Measurements from ENCODE around the gene TUFM.
"Not testable (repeated sequence)": the region's sequence is repeated elsewhere in the genome, so short reads cannot be mapped to it uniquely, and the experiment has no call there.

The TUFM gene

DNA sequence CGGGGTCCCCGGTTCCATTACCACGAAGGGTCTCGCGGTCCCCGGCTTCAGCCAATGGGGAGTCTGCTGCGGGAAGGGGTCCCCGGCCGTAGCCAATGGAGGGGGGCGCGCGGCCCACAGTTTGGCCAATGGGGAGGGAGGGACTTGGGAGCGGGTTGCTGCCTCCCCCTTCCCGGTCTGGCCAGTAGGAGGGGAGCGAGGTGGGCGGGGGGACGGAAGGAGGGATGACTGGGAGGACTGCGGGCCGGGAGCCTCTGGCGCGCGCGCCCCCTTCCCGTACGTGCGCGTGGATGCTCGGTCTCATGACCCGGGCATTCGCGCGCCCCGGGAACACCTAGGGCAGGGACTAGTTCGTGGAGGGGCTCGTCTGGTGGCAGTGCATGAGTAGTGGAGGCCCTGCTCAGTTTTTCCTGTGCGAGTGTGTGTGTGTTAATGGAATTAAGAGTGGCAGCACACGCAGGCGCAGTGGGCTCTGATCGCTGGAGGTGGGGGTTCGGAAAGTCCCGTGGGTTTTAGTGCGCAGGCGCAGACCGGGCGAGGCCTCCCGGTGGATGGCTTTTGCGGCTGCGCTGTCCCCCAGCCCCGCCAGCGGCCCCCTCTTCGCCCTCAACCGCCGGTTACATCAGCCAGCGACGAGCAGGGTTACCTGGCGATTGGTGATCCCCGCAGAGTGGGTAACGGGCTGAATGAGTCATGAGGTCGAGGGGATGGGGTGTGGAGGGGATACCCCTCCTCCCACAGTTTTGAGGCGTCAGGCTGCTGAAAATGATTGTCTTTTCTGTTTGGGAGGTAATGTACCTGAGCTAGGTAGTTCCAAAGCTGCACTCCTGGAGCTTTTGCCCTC, 22.1 kb downstream of the TUFM start:
- peaks cover 61% of the 10 kb centered on the region for H3K36me3 ChIP-seq (replicated peaks)
- peaks cover 11% of the 10 kb centered on the region for H3K4me1 ChIP-seq
- H3K9me3 ChIP-seq: no peaks in the 10 kb centered on the region
- H3K4me3 ChIP-seq: peak overlapping the region; percentile 91
- peak; percentile 98 to 99 for DNase-seq (ENCODE audit: low spot score in 2 of 2)
- in situ Hi-C loops (cut with MboI; ENCODE audit: low sequenced_read_pairs): loop anchor here (25.0 kb wide), 2 partner anchors 337 to 512 kb away; partner anchors contain the start of genes APOBR and CLN3
- no peaks in the 10 kb centered on the region for H3K27me3 ChIP-seq (ENCODE audit: low read depth)

DNA sequence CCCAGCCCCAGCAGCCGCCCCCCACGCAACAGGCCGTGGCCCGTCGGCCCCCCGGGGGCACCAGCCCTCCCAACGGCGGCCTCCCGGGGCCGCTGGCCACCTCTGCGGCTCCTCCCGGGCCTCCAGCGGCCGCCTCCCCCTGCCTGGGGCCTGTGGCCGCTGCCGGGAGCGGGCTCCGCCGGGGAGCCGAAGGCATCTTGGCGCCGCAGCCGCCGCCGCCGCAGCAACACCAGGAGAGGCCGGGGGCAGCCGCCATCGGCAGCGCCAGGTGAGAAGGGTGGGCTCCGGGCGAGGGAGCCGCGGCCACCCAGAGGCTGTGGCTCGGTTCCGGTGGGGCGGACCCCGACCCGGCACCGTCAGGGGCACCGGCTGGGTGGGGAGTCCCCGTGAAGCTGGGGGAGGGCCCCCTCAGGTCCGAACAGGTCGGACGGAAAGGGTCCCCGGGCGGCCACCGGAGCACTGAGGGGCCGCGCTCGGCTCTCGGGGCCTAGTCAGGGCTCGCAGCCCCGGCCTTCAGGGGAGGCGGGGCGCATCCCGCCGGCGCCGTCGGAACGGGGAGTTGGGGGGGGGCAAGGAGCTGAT, 22.8 kb downstream of the TUFM start:
- H3K4me1 ChIP-seq: peaks cover 11% of the 10 kb centered on the region
- no peak for DNase-seq (ENCODE audit: low spot score in 2 of 2)
- in situ Hi-C loops (cut with MboI; ENCODE audit: low sequenced_read_pairs): loop anchor here (25.0 kb wide), 2 partner anchors 336 to 511 kb away; partner anchors contain the start of genes APOBR and CLN3

DNA sequence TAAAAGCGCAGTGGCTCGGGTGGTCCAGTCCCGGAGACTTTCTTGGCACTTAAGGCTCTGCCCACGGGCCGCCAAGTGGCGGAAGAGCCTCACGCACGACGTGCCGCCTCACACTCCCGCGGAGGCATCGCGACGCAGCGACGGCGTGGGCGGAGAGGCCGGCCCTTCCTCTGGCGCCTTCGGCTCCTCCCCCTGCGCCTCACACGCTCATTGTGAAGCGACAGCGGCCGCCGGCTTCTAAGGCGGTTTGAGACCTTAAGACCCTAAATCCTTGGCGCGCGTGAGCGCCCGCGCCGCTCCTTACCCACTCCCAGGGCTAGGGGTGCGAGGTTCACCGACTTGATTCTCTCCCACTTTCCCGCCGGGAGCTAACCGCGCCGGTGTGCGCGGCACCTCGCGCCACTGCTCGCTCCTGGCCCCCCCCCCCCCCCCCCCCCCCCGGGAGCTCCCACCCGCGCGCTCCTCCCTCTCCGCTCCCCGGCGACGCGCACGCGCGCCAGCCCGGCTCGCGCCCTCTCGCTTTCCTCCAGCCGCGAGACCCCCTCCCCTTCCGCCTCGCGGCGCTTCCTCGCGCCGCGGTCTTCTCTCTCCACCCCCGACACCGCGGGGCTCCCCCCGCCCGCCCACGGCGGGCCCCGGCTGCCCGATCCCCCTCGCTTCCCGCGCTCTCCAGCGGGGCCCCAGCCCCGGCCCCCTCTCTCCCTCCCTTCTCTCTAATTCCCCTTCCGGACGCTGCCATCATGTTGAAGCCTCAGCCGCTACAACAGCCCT, 23.4 kb downstream of the TUFM start, which contains the start of gene ATXN2L:
TSS of gene ATXN2L (plus strand) at position 480 of the 771 bp plus-strand sequence. CDS start at position 741, 261 bp downstream.
- H3K36me3 ChIP-seq (replicated peaks): peaks cover 49% of the 10 kb centered on the region
- no peaks in the 10 kb centered on the region for H3K9me3 ChIP-seq
- peak; percentile 88 to 95 for DNase-seq (ENCODE audit: low spot score in 2 of 2)
- in situ Hi-C loops (cut with MboI; ENCODE audit: low sequenced_read_pairs): loop anchor here (25.0 kb wide), 2 partner anchors 335 to 510 kb away; partner anchors contain the start of genes APOBR and CLN3
- peaks cover 11% of the 10 kb centered on the region for H3K4me1 ChIP-seq
- H3K27me3 ChIP-seq (ENCODE audit: low read depth): no peaks in the 10 kb centered on the region
- peak within 1 kb of the TSS; percentile 91 for H3K4me3 ChIP-seq

More for the DNA sequence above, 22.8 kb downstream of the TUFM start:
- peaks cover 54% of the 10 kb centered on the region for H3K36me3 ChIP-seq (replicated peaks)
- no peaks in the 10 kb centered on the region for H3K27me3 ChIP-seq (ENCODE audit: low read depth)
- H3K4me3 ChIP-seq: peak overlapping the region; percentile 91
- H3K9me3 ChIP-seq: no peaks in the 10 kb centered on the region

DNA sequence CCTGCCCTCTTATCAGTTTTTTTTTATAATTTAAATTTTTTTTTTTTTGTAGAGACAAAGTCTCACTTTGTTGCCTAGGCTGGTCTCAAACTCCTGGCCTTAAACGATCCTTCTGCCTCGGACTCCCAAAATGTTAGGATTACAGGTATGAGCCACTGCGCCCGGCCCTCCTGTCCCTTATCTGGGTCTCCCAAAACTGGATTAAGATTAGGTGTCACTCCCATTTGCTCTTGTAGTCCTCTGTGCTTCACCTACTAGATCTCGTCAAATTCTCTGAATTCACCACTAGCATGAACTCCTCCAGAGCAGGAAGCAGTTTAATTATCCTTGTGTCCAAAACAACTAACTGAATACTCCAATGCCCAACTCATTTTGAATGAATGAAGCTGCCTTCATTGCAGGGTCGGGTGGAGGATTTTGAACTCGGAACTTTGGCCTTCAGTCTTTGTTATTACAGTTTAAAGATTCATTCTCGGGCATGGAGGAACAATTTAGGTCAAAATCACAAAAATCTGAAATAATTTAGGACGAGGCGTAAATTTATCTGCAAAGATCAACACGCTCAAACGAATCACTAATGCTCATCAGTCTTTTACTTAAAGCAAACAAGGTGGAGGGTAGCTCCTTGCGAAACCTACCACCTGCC, 24.2 kb downstream of the TUFM start:
- DNase-seq (ENCODE audit: low spot score in 2 of 2): no peak
- Histone ChIP-seq H3K4me1 (peaks cover 11% of the 10 kb centered on the region), H3K9me3 (no peaks in the 10 kb centered on the region), H3K27me3 (ENCODE audit: low read depth) (no peaks in the 10 kb centered on the region), H3K4me3 (peak overlapping the region; percentile 91), H3K36me3 (replicated peaks) (peaks cover 42% of the 10 kb centered on the region)
- in situ Hi-C loops (cut with MboI; ENCODE audit: low sequenced_read_pairs): loop anchor here (25.0 kb wide), 2 partner anchors 335 to 510 kb away; partner anchors contain the start of genes APOBR and CLN3

DNA sequence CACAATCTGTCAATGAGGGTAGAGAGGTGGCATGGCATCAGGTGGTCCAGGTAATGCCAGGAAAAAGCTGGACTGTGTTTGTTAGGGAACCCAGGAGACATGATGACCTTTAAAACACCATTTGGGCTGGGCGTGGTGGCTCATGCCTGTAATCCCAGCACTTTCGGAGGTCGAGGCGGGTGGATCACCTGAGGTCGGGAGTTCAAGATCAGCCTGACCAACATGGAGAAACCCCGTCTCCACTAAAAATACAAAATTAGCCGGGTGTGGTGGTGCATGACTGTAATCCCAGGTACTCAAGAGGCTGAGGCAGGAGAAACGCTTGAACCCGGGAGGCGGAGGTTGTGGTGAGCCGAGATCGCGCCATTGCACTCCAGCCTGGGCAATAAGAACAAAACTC, 25.6 kb downstream of the TUFM start:
- H3K36me3 ChIP-seq (replicated peaks): peaks cover 27% of the 10 kb centered on the region
- DNase-seq (ENCODE audit: low spot score in 2 of 2); H3K27me3 ChIP-seq (ENCODE audit: low read depth); H3K4me3 ChIP-seq; H3K9me3 ChIP-seq: not testable (repeated sequence)
- H3K4me1 ChIP-seq: peaks cover 11% of the 10 kb centered on the region
- in situ Hi-C loops (cut with MboI; ENCODE audit: low sequenced_read_pairs): loop anchor here (25.0 kb wide), 2 partner anchors 333 to 508 kb away; partner anchors contain the start of genes APOBR and CLN3

DNA sequence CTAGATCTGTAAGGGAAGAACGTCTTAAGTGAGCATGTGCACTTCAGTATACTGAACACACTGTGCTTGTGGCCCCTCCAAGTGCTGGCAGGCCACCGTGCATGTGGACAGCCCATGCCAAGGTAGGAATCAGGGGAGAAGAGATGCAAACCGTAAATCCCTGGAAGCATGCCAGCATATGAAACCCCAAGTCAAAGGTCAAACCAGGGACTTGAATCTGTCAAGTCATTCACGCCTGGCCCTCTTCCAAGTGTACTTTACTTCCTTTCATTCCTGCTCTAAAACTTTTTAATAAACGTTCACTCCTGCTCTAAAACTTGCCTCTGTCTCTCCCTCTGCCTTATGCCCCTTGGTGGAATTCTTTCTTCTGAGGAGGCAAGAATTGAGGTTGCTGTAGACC, 26.1 kb downstream of the TUFM start:
- in situ Hi-C loops (cut with MboI; ENCODE audit: low sequenced_read_pairs): loop anchor here (25.0 kb wide), 2 partner anchors 333 to 508 kb away; partner anchors contain the start of genes APOBR and CLN3
- peaks cover 11% of the 10 kb centered on the region for H3K4me1 ChIP-seq
- H3K4me3 ChIP-seq: no peak overlapping the region
- no peaks in the 10 kb centered on the region for H3K9me3 ChIP-seq
- H3K36me3 ChIP-seq (replicated peaks): peaks cover 23% of the 10 kb centered on the region
- DNase-seq (ENCODE audit: low spot score in 2 of 2): no peak
- H3K27me3 ChIP-seq (ENCODE audit: low read depth): no peaks in the 10 kb centered on the region

DNA sequence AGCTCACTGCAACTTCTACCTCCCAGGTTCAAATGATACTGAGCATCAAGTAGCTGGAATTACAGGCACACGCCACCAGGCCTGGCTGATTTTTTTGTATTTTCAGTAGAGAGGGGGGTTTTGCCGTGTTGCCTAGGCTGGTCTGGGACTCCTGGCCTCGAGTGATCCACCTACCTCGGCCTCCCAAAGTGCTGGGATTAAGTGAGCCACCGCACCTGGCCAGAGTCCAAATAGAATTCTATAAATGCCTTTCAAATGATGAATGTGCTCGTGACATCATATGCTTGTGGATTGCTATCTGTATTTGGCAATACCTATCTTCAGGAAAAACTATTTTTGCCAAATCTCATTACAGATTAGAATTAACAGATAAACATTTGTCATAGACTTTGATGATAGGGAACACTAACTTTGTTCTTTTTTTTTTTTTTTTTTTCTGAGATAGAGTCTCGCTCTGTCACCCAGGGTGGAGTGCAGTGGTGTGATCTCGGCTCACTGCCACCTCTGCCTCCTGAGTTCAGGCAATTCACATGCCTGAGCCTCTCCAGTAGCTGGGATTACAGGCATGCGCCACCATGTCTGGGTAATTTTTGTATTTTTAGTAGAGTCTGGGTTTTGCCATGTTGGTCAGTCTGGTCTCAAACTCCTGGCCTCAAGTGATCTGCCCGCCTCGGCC, 38.6 kb downstream of the TUFM start:
- not testable (repeated sequence) for DNase-seq (ENCODE audit: low spot score in 2 of 2); H3K36me3 ChIP-seq (replicated peaks)
- in situ Hi-C loops (cut with MboI; ENCODE audit: low sequenced_read_pairs): loop anchor here (25.0 kb wide), 2 partner anchors 320 to 495 kb away; partner anchors contain the start of genes APOBR and CLN3

DNA sequence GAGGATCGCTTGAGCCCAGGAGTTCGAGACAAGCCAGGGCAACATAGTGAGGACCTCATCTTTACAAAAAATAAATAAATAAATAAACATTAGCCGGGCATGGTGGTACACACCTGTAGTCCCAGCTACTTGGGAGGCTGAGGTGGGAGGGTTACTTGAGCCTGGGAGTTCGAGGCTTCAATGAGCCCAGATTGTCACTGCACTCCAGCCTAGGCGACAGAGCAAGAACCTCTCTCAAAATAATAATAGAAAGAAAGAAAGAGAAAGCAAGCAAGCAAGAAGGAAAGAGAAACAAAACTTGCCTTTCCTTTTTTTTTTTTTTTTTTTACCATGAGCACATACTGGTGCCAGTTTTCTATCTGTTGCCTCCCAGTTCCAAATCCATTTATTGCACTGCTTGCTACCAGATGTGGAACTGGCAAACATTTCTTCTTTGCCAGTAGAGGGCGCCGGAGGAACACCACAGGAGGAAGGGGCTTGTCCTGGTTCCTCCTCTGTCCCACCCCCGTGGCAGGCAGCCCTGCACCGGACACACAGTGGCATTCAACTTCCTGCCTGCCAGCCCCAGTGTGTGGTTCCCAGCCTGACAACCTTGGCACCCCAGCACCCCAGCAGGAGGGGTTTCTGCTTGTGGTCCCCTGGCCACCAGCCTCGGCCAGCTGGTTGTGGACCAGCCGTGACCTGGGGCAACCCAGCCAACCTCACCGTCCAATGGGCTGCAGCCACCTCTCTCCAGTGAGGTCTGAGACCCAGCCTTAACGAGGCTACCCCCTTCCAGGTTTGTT, 43.7 kb downstream of the TUFM start:
- not testable (repeated sequence) for H3K4me3 ChIP-seq; H3K36me3 ChIP-seq (replicated peaks); H3K9me3 ChIP-seq; H3K4me1 ChIP-seq; H3K27me3 ChIP-seq (ENCODE audit: low read depth)
- DNase-seq (ENCODE audit: low spot score in 2 of 2): peak in 1 of 2 experiments; percentile 4
- in situ Hi-C loops (cut with MboI; ENCODE audit: low sequenced_read_pairs): loop anchor here (25.0 kb wide), 2 partner anchors 315 to 490 kb away; partner anchors contain the start of genes APOBR and CLN3

More for the DNA sequence above, 38.6 kb downstream of the TUFM start:
- not testable (repeated sequence) for H3K4me3 ChIP-seq; H3K4me1 ChIP-seq; H3K9me3 ChIP-seq; H3K27me3 ChIP-seq (ENCODE audit: low read depth)

All from HAP-1 (cell line).